CD4-positive, alpha-beta T cell treated with Interleukin-6 at 100 ng/mL for 8 hours (primary cell): ENCODE results near the gene CPTP.

Experiments used
- DNase-seq: peaks from one replicate; pipeline ENCODE4 v3.0.0-alpha.2; 2020; ENCODE audit warnings: mixed read lengths, low spot score

Gene CPTP

DNA sequence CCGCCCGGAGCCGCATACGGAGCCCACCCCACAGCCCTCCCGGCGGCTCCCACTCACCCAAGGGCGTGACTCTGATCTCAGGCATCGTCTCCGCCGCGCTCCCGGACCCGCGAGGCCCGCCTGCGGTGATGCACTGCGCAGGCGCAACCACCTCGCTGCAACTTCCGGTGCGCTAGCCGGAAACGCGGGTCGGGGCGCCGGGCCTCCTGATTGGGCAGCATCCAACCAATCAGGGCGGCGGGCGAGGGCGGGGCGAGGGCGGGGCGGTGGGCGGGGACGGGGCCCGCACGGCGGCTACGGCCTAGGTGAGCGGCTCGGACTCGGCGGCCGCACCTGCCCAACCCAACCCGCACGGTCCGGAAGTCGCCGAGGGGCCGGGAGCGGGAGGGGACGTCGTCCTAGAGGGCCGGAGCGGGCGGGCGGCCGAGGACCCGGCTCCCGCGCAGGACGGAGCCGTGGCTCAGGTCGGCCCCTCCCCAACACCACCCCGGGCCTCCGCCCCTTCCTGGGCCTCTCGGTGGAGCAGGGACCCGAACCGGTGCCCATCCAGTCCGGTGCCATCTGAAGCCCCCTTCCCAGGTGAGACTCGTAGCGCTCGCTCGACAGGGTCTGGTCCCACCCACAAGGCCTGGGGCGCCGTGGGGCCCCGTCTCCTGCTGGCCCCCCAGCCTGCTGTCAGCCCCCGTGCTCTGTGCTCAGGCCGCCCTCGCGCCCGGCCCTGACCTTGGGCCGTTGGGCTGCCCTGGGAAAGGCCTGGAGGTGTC, at the start of gene CPTP, which contains the start of gene INTS11:
CPTP (plus strand) TSS at position 279 of the 764 bp plus-strand sequence. CDS start 2,109 bp downstream, outside the sequence.
INTS11 (minus strand) TSS at position 137 of the 764 bp plus-strand sequence; CDS start at position 85, 52 bp downstream.
- DNase-seq, result peak; percentile 96

GRCh38 chr1:1274931-1275431, 49.6 kb upstream of the CPTP start:
- DNase-seq, result no peak

DNA sequence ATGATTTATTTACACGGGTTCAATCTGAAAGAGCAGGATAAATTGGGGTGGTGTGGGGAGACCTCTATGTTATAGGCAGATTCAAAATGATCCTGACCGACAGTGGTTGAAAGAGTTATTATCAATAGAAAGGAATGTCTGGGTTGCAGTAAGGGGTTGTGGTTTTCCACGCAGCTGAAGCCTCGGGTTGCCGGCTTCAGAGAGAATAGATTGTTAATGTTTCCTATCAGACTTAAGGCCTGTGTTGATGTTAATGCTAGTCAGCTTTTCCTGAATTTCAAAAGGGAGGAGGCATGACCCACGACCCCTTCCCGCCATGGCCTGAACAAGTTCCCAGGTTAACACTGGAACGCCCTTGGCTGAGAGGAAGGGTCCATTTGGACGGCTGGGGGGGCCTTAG, 48.8 kb upstream of the CPTP start:
- DNase-seq, result no peak

GRCh38 chr1:1278620-1279019, 46.0 kb upstream of the CPTP start:
- DNase-seq, result no peak

- no peak for DNase-seq
Observed at GRCh38 chr1:1279028-1279427, 45.6 kb upstream of the CPTP start.

DNA sequence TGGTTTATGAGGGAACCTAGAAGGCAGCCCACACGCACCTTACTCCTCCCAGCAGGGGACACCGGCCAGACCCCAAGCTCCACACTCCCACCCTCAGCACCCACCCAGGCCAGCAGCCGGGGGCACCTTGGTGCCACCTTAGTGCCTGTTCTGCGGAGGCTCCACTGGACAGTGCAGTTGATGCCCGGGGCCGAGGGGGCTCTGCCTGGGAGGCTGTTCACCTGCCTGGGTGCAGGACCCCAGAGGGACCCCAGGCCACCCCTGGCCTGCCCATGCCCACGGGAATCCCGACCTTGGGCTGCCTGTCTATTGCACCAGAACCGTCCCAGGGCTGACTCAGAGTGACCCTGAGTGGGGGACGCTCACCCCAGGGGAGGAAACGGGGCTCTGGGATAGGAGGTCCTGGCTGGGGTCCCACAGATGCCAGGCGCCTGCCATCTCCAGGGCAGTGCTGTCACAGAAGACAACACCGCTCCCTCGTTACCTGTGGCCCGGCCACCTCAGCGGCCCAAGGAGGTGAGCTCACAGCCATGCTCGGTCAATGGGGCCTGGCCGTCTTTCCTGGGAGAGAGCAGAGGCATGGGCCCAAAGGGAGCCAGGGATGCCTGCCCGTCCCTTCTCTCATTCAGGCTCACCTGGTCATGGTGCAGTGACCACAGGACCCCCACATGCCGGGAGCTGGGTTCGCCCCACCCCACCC, 43.7 kb upstream of the CPTP start:
- no peak for DNase-seq

GRCh38 chr1:1281533-1282321, 42.9 kb upstream of the CPTP start:
- no peak for DNase-seq

DNA sequence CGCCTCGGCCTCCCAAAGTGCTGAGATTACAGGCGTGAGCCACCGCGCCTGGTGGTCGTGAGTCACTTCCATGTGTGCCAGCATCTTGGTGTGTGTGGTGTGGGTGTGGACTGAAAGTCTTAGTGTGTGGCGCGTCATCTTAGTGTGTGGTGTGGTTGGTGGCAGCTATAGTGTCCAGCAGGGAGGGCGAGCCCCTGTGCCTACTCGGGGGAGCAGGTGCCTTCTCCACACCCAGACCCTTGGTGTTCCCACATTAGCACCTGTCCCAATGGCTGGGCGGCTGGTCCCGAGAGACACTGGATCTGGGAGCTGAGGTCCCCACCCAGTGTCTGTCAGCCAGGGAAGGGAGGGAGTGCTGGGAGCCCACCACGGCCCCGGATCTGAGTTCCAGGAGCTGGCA, 41.6 kb upstream of the CPTP start:
- DNase-seq, result no peak

DNA sequence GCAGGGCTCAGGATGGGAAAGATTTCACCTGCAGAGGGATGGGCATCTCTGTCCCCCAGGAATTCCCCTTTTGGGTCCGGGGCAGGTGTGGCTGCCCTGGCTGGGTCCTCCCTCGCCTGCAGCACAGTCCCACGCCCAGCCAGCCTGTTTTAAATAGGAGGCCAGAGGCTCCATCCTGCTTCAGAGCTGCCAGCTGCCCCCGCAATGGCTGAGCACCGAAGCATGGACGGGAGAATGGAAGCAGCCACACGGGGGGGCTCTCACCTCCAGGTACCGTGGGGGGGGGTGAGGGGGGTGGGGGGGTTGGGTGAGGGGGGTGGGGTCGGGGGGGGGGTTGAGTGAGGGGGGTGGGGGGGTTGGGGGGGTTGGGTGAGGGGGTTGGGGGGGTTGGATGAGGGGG, 40.8 kb upstream of the CPTP start:
- no peak for DNase-seq

DNA sequence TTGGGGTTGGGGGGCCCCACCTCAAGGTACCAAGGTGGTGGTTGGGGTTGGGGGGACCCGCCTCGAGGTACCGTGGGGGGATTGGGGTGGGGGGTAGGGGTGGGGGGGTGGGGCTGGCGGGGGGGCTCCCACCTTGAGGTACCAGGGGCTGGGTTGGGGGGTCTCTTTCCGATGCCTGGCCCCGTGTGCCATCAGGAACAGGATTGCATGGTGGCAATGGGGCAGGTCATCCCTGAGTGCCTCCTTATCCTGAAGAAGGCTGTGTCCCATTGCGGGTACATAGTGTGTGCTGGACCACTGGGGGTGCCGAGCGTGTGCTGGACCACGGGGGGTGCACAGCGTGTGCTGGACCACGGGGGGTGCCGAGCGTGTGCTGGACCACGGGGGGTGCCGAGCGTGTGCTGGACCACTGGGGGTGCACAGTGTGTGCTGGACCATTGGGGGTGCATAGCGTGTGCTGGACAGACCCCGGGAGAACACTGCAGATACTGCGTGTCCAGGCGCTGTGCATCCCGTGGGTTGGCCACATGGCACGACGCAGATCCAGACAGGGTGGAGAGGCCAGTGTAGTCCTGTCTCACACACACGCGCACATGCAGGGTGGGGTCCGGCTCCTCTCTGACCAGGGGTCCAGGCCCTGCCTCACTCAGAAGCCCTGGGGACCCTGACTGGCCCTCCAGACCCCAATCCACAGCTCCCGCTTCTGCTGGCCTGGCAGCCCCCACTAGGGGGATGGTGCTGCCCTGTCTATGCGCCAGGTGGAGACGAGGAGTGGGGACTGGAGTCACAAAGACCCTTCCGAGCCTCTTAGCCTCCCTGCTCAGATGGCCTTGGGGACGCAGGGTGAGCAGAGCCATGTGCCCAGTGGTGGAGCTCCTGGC, 40.1 kb upstream of the CPTP start:
- DNase-seq, result no peak

DNA sequence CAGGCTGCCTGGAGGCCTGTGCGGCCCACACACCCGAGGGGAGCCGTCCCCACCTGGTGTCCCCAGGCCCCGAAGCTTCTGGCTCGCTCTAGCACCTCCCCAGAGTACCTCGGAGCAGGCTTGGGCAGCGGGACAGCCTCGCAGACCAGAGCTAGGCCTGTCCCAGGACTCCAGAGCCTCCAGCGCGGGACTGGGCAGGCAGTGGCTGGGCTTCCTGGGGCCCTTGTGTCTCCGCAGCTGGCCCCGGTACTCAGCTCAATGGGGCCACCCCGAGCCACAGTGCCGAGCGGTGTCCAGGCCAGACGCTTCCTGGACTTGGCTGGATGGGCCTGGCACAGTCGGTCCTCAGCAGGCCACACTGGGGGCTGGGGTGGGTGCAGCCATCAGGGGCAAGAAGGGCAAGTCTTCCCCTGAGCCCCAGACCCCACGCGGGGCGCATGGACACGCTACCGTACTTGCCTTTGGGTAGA, 39.5 kb upstream of the CPTP start:
- no peak for DNase-seq

DNA sequence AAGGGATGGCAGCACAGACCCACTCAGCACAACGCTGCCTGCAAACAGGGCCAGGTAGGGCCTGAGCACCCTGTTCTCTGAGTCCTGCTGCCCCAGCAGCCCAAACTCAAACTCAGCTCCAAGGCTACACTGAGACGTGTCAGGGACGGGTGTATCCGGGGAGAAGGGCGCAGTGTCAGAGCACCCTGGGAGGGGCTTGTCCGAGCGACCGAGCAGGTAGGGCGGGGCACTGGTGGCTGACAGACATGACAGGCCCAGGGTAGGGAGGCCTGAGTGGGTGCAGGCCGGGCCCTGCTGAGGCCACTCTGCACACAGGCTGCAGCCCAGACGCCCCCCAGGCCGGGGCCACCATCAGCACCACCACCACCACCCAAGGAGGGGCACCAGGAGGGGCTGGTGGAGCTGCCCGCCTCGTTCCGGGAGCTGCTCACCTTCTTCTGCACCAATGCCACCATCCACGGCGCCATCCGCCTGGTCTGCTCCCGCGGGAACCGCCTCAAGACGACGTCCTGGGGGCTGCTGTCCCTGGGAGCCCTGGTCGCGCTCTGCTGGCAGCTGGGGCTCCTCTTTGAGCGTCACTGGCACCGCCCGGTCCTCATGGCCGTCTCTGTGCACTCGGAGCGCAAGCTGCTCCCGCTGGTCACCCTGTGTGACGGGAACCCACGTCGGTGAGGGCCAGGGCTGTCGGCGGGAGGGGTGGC, 38.8 kb upstream of the CPTP start:
- DNase-seq, result no peak

DNA sequence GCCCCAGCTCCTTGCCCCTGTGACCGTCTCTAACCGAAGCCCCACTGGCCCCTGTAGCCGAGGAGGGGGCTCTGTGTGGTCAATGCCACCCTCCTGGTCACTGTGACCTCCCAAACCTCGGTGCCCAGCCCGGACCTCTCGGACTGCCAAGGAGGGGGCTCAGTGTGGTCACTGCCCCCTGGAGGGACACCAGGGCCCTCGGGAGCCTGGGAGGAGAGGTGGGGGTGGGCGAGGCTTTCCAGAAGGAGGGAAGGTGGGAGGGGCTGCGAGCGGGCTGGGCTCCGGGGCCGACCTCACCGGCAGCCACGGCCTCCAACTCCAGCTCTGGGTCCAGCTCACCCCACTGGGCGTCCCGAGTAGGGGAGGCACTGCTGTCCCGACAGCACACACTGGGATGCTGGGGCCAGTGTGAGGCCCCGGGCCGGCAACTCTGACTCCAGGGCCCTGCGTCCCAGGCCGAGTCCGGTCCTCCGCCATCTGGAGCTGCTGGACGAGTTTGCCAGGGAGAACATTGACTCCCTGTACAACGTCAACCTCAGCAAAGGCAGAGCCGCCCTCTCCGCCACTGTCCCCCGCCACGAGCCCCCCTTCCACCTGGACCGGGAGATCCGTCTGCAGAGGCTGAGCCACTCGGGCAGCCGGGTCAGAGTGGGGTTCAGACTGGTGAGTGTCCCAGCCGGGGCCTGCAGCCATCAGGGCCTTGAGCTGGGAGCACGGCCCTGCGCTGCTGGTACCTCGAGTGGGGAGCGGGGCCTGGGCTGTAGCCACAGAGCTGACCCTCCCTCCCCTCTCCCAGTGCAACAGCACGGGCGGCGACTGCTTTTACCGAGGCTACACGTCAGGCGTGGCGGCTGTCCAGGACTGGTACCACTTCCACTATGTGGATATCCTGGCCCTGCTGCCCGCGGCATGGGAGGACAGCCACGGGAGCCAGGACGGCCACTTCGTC, 38.0 kb upstream of the CPTP start:
- no peak for DNase-seq

DNA sequence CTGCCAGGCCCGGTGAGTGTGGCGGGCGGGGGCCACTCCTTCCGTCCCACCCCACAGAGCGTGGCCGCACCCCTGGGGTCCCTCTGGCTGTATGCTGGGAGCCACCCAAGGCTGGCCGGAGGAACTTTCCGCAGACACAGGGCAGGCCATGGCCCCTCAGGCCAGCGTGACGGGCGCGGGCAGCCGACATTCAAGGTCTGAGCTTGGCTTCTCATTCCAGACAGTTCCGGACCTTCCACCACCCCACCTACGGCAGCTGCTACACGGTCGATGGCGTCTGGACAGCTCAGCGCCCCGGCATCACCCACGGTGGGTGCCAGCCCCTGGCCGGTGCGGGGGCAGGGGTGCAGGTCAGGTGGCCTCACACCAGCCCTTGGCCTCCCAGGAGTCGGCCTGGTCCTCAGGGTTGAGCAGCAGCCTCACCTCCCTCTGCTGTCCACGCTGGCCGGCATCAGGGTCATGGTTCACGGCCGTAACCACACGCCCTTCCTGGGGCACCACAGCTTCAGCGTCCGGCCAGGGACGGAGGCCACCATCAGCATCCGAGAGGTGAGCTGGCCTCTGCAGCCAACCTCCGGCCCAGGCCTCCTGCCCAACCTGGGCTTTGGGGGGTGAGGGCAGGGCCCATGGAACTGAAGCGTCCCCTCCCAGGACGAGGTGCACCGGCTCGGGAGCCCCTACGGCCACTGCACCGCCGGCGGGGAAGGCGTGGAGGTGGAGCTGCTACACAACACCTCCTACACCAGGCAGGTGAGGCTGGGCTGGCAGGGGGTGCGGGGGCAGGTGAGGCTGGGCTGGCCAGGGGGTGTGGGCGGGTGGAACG, 37.1 kb upstream of the CPTP start:
- no peak for DNase-seq

- peak; percentile 34 for DNase-seq
Observed at GRCh38 chr1:1290238-1290731, 34.3 kb upstream of the CPTP start.

DNA sequence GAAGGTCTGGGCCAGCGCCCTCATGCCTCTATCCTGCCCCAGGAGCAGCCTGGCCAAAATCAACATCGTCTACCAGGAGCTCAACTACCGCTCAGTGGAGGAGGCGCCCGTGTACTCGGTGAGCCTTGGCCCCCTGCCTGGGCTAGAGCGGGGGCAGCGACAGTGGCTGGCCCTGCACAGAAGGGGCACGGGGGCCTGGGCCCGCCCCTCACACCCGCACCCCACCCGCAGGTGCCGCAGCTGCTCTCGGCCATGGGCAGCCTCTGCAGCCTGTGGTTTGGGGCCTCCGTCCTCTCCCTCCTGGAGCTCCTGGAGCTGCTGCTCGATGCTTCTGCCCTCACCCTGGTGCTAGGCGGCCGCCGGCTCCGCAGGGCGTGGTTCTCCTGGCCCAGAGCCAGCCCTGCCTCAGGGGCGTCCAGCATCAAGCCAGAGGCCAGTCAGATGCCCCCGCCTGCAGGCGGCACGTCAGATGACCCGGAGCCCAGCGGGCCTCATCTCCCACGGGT, 33.5 kb upstream of the CPTP start:
- DNase-seq, result no peak

DNA sequence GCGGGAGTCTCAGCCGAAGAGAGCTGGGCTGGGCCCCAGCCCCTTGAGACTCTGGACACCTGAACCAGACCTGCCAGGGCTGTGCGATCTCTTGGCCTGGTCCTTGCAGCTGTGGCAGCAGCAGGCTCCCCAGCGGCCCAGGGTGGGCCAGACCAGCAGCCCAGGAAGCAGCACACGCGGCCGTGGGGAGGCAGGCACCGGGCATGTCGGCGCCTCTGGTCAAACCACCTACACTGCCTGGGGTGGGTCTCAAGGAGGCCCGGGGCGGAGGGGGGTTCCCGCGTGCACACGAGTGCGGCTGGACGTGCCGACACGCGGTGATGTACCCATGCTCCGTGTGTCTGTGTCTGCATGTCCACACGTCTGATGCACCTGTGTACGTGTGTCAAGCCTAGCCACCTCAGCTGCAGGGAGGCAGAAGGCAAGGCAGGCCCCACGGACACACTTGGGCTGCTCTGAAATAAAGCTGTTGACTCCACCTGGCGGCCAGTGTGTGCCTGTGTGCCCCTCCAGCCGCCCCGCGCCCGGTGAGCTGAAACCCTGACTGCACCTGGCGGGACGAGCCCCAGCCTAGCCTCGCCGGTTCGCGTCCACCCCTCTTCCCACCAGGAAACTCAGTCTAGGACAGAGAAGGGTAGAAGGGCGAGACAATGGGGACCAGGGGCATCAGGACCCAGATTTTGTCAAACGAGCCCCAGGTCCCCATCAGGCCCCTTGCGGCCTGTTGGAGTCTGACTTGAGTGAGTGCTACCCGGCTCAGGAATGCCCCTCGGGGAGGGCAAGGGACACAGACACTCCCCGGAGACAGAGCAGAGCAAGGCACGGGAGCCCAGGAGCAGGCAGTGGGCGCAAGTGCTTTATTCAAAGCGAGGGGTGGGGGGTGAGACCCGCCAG, 32.8 kb upstream of the CPTP start:
- peak; percentile 64 for DNase-seq
